Uterus (tissue), 4 donors: ENCODE measurements around the gene ANAPC16. TPM values are rescaled to one million over a fixed set of nuclear protein-coding genes. Genes with fewer than 3 reads are reported as not detected.

Source experiments
- DNase-seq, 2 donors: peaks; one replicate each; pipeline ENCODE4 v3.0.0-alpha.2; 2019 to 2020
- H3K27ac ChIP-seq, 2 donors: fragments of 200-600 bp; sonication (generic); 1 replicate in 1 of 2; 2 replicates in 1 of 2; pipeline ENCODE4 v1.5.1; 2016 to 2018
- H3K27me3 ChIP-seq, 2 donors: fragments of 200-600 bp; sonication (generic); one replicate each; pipeline ENCODE4 v1.5.1; 2018 to 2019; ENCODE audit warnings: control low read depth in 1 of 2
- H3K36me3 ChIP-seq, 2 donors: fragments of 200-600 bp; sonication (generic); one replicate each; pipeline ENCODE4 v1.5.1; 2019; ENCODE audit warnings: control low read depth in 1 of 2
- H3K4me1 ChIP-seq, 2 donors: fragments of 200-600 bp; sonication (generic); one replicate each; pipeline ENCODE4 v1.5.1; 2018 to 2019; ENCODE audit warnings: control low read depth in 1 of 2
- H3K4me3 ChIP-seq, 2 donors: fragments of 200-600 bp; sonication (generic); 1 replicate in 1 of 2; 2 replicates in 1 of 2; pipeline ENCODE4 v1.5.1; 2018 to 2019; ENCODE audit warnings: mild to moderate bottlenecking in 1 of 2
- H3K9me3 ChIP-seq, 2 donors: fragments of 200-600 bp; sonication (generic); one replicate each; pipeline ENCODE4 v1.5.1; 2019; ENCODE audit warnings: control low read depth in 1 of 2
- POLR2A ChIP-seq, 2 donors: fragments of 450-650 bp; IDR thresholded peaks; one replicate each; pipeline ENCODE4 v1.6.1; 2016; ENCODE audit warnings: antibody characterized with exemption in 2 of 2, mild to moderate bottlenecking in 1 of 2, moderate library complexity in 1 of 2
- intact Hi-C: fragments of 100-400 bp; cut with DNase I; formaldehyde crosslinking; loops from one replicate; pipeline ENCODE4 v1.15.1; 2023; ENCODE audit warnings: low total_unique reads
- total RNA-seq, 4 donors: library from RNA; depleted of rRNA in 3 of 4; stranded (reverse); fragments of >200 nt in 3 of 4; gene quantifications; one replicate each; pipeline versions ENCODE4 v1.1.0 to v1.2.4, GENCODE V29; 2014 to 2023
- TF ChIP-seq, protein P1 (sequence below), 4 experiments: fragments of 200-600 bp in 2 of 4; fragments of 450-650 bp in 2 of 4; sonication (generic) in 2 of 4; IDR thresholded peaks; one replicate each; pipeline ENCODE4 v1.5.1; 2016 to 2019; ENCODE audit warnings: antibody characterized with exemption in 4 of 4, mild to moderate bottlenecking in 2 of 4, moderate library complexity in 1 of 4
- donor health status: DM: yes; HTN: yes; CAD: no.

Gene ANAPC16
- total RNA-seq, 4 donors from 2014 or later: 83.8 to 144 (median 101) TPM

DNA sequence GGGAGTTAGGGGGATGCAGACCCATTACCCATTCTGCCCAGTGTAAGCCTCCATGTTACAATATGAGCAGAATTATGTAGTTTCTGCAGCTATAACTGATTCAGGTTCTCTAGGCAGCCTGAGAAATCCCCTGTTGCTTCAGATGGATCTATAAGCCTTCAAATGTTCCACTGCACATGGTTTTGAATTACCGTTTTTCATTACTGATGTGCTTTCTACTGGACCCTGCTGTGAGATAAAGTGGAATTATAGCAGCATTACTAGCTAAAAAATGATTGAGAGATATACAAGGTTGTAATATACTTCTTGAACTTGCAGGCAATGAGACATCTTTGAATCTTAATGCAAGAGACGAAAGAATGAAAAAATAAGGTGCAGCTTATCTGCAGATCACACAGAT, 38.4 kb upstream of the ANAPC16 start:
- no peak for DNase-seq
- Histone ChIP-seq H3K36me3 (no peaks in the 10 kb centered on the region), H3K4me3 (no peak overlapping the region), H3K27ac (no peak overlapping the region), H3K4me1 (no peaks in the 10 kb centered on the region), H3K27me3 (no peaks in the 10 kb centered on the region), H3K9me3 (no peaks in the 10 kb centered on the region)
- TF ChIP-seq, protein P1, sequence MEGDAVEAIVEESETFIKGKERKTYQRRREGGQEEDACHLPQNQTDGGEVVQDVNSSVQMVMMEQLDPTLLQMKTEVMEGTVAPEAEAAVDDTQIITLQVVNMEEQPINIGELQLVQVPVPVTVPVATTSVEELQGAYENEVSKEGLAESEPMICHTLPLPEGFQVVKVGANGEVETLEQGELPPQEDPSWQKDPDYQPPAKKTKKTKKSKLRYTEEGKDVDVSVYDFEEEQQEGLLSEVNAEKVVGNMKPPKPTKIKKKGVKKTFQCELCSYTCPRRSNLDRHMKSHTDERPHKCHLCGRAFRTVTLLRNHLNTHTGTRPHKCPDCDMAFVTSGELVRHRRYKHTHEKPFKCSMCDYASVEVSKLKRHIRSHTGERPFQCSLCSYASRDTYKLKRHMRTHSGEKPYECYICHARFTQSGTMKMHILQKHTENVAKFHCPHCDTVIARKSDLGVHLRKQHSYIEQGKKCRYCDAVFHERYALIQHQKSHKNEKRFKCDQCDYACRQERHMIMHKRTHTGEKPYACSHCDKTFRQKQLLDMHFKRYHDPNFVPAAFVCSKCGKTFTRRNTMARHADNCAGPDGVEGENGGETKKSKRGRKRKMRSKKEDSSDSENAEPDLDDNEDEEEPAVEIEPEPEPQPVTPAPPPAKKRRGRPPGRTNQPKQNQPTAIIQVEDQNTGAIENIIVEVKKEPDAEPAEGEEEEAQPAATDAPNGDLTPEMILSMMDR (IDR thresholded peaks at IDR 0.05): no peak
- intact Hi-C loops: no loop called here

DNA sequence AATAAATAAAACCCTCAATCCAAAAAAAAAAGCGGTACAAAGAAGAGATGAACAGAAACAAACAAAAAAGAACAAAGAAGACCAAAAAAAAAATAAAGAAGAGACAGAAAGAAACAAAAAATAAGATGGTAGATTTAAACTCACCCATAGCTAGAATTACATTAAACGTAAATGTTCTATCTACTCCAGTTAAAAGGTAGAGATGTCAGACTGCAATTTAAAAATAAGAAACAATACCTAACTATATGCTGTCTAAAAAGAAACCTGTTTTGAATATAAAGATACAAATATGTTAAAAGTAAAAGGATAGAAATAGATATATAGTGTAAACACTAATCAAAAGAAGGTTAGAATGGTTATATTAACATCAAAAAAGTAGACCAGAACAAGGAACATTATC, 31.7 kb upstream of the ANAPC16 start:
- intact Hi-C loops: no loop called here
- TF ChIP-seq, protein P1 (IDR thresholded peaks at IDR 0.05): no peak
- TF ChIP-seq POLR2A (IDR thresholded peaks at IDR 0.05): no peak
- Histone ChIP-seq H3K36me3 (no peaks in the 10 kb centered on the region), H3K27me3 (no peaks in the 10 kb centered on the region), H3K9me3 (no peaks in the 10 kb centered on the region), H3K4me3 (no peak overlapping the region), H3K4me1 (peaks cover 3 to 9% of the 10 kb centered on the region in 2 donors), H3K27ac (no peak overlapping the region)
- DNase-seq: no peak

DNA sequence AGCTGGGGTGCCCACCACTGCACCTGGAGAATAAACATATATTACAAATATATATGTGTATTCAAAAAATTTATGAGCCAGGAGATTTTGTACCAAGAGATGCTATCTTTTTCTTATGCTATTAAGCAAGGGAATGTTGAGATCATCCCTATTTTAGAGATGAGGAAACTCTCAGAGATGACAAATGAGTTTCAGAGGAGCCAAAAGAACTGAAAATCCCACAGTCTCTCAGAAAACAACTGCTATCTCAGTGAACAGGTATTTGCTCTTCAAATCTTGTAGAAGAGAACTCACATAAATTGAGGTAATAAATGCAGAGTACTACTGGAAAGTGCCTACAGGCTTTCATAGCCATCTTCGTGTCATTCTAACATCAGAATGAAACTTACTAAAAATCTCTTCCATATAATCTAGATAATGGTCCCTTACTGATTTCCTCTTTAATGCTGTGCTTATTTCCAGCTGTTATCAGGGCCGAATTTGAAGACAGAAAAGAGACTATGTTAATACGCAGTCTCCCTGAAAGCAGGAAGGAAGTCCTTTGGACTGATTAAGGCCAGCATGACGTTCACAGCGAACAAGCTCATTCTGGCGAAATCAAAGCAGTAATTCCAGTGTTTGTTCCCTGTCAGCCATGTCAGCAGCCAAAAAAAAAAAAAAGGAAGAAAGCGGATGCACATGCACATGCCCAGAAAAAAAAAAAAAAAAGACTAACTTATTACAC, 29.4 kb upstream of the ANAPC16 start:
- intact Hi-C loops: no loop called here
- no peaks in the 10 kb centered on the region for H3K27me3 ChIP-seq
- no peaks in the 10 kb centered on the region for H3K36me3 ChIP-seq
- H3K9me3 ChIP-seq: no peaks in the 10 kb centered on the region
- H3K4me3 ChIP-seq: peak overlapping the region in 1 of 2 donors; percentile 1
- DNase-seq: peak; percentile 55 to 81
- peak overlapping the region; percentile 93 to 97 for H3K27ac ChIP-seq
- TF ChIP-seq, protein P1 (IDR thresholded peaks at IDR 0.05): no peak
- peak in 1 of 2 donors; percentile 27 for TF ChIP-seq POLR2A (IDR thresholded peaks at IDR 0.05)
- peaks cover 3 to 9% of the 10 kb centered on the region in 2 donors for H3K4me1 ChIP-seq

DNA sequence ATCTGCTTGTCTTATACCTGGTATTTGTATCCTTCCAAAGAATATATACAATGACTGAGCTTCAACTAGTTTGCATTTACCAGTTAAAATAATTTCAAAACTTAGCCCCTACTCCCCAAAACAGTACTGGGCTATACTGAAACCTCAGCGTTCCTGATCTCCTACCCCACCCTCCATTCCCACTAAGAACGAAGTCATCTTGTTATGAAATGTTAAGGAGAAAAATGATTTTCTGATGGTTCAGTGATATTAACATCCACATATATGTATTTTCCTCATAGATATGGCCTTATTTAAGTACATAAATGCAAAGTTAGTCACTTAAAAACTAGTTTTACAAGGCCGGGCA, 28.9 kb upstream of the ANAPC16 start:
- Histone ChIP-seq H3K27ac (peak overlapping the region; percentile 93 to 97), H3K9me3 (no peaks in the 10 kb centered on the region), H3K4me1 (peaks cover 3 to 9% of the 10 kb centered on the region in 2 donors), H3K27me3 (no peaks in the 10 kb centered on the region), H3K4me3 (peak overlapping the region in 1 of 2 donors; percentile 1), H3K36me3 (no peaks in the 10 kb centered on the region)
- DNase-seq: no peak
- intact Hi-C loops: no loop called here
- TF ChIP-seq, protein P1 (IDR thresholded peaks at IDR 0.05): no peak
- TF ChIP-seq POLR2A (IDR thresholded peaks at IDR 0.05): no peak

DNA sequence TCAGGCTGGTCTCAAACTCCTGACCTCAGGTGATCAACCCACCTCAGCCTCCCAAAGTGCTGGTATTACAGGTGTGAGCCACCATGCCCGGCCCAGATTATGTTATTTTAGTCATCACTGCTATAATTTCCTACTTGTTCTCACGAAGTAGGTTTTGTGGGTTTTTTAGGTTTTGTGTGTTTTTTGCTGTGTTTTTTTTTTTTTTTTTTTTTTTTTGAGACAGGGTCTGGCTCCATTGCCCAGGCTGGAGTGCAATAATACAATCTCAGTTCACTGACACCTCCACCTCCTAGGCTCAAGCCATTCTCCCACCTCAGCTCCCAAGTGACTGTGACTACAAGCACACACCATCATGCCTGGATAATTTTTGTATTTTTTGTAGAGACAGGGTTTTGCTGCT, 20.9 kb upstream of the ANAPC16 start:
- Histone ChIP-seq H3K27ac (no peak overlapping the region), H3K9me3 (no peaks in the 10 kb centered on the region), H3K36me3 (no peaks in the 10 kb centered on the region), H3K4me3 (no peak overlapping the region), H3K4me1 (no peaks in the 10 kb centered on the region), H3K27me3 (no peaks in the 10 kb centered on the region)
- intact Hi-C loops: no loop called here
- TF ChIP-seq POLR2A (IDR thresholded peaks at IDR 0.05): no peak
- TF ChIP-seq, protein P1 (IDR thresholded peaks at IDR 0.05): no peak
- DNase-seq: no peak
